Astrocyte of the cerebellum (primary cell): ENCODE measurements around the gene XRCC1.
A peak's percentile ranks its signal among the peaks of the same experiment; 100 is the strongest.

ENCODE experiments used
- DNase-seq: peaks from one replicate; pipeline ENCODE4 v3.0.0-alpha.2; 2011; ENCODE audit warnings: low read depth
- H3K4me3 ChIP-seq: 2 replicates; pipeline ENCODE4 v1.5.1; 2011; ENCODE audit warnings: mild to moderate bottlenecking, low read depth, low read length, moderate library complexity
- in situ Hi-C: cut with HindIII; loops from 2 replicates; pipeline ENCODE4 v1.10.0; 2017; ENCODE audit warnings: low sequenced_read_pairs
- TF ChIP-seq, protein P1 (sequence below): IDR thresholded peaks from 2 replicates; pipeline ENCODE4 v1.5.1; 2012; ENCODE audit warnings: low read length, low read depth, moderate library complexity, mild to moderate bottlenecking; ENCODE audit errors: missing control alignments

Gene XRCC1

DNA sequence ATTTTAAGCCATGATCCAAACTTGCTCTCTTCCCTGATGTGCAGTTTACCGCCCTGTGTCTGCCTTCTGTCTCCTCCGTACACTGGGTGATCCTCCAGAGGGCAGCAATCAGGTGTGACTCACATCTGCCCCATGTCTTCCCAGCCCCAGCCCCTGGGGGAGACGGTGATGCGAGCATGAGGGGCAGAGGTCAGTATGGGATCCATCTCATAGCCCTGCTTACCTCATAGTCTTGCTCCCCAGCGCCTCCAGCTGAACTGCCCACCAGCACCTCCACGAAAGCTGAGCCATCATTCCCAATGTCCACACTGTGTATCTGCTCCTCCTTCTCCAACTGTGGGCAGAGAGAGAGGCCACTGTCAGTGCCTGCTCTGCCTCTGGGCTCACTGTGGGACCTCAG lies 14.6 kb downstream of the XRCC1 start:
- H3K4me3 ChIP-seq: no peak overlapping the region
- in situ Hi-C loops: no loop called here

DNA sequence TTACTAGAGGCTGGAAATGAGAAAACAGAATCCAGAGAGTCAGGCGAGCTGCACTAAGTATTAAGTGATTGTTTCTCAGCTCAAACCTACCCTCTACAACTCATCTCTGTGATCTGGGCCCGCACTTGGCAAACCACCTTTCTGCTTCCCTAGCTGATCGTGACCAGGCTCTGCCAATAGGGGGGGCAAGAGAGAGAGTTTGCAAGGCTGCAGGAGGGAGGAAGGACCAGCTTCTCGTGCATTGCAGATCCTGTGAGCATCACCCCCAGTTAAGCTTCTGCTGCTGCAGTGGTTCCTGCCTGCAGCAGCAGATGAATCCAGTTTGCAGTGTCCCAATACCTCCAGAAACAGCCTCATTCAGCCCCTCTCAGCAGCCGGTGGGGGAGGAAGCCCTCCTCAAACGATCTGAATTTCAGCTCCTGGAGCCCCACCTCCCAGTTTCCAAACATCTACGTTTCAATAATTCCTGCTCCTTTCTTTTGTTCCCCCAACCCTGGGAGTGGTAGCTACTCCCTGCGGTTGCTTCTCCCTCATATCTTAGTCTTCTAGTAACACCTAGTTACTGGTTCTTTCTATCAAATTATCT lies 20.0 kb downstream of the XRCC1 start:
- in situ Hi-C loops: loop anchor here (5.0 kb wide), 1 partner anchor 42 kb away; the partner anchor contains the start of genes IRGQ and ZNF576
- no peak overlapping the region for H3K4me3 ChIP-seq
- TF ChIP-seq, protein P1, sequence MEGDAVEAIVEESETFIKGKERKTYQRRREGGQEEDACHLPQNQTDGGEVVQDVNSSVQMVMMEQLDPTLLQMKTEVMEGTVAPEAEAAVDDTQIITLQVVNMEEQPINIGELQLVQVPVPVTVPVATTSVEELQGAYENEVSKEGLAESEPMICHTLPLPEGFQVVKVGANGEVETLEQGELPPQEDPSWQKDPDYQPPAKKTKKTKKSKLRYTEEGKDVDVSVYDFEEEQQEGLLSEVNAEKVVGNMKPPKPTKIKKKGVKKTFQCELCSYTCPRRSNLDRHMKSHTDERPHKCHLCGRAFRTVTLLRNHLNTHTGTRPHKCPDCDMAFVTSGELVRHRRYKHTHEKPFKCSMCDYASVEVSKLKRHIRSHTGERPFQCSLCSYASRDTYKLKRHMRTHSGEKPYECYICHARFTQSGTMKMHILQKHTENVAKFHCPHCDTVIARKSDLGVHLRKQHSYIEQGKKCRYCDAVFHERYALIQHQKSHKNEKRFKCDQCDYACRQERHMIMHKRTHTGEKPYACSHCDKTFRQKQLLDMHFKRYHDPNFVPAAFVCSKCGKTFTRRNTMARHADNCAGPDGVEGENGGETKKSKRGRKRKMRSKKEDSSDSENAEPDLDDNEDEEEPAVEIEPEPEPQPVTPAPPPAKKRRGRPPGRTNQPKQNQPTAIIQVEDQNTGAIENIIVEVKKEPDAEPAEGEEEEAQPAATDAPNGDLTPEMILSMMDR: peak; percentile 95
- peak; percentile 63 for DNase-seq

More for the DNA sequence above, 14.6 kb downstream of the XRCC1 start:
- TF ChIP-seq, protein P1: no peak
- no peak for DNase-seq

DNA sequence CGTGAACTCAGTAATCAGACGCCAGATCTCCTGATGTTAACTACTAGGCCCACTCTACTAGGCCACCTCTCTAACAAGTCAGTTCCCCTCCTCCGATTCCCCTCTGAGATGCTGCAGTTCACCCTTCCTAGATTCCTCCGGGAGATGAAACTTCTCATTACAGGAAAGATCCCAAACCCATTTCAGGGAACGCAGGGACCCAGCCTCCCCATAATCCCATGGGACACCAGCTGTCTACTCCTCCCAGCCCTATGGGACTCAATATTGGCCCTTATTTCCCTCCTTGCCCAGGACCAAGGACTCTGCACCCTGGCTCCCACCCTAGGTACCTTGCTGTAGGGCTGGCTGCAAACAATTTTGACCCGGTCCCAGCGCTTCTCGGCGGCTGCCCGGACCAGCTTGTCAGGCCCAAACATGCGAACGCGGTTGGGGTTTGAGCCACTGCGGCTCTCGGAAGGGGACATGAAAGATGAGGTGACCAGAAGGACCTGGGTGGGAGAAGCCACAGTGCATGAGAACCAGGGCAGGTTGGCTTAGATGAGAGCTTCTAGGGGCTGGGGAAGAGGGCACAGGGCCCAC lies 20.9 kb downstream of the XRCC1 start:
- H3K4me3 ChIP-seq: no peak overlapping the region
- TF ChIP-seq, protein P1: no peak
- no peak for DNase-seq
- in situ Hi-C loops: no loop called here

DNA sequence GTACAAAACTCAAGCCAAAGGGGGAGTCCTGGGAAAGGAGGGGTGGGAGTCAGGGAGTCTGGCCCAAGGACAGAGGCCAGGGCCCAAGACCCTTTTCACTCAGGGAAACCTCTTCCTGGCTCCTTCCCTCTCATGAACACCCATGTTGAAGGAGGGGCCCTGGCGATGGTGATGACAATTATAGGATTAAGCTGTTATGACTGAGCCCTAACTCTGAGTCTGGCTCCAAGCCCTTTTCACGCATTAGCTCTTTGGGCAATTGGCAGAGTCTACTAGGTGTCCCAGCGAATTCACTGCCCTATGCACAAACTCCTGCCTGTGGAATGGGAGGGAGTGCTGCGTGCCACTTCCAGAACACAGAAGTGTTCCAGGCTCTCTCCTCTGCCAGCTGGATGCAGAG lies 21.7 kb downstream of the XRCC1 start:
- TF ChIP-seq, protein P1: no peak
- DNase-seq: no peak
- H3K4me3 ChIP-seq: no peak overlapping the region
- in situ Hi-C loops: no loop called here

DNA sequence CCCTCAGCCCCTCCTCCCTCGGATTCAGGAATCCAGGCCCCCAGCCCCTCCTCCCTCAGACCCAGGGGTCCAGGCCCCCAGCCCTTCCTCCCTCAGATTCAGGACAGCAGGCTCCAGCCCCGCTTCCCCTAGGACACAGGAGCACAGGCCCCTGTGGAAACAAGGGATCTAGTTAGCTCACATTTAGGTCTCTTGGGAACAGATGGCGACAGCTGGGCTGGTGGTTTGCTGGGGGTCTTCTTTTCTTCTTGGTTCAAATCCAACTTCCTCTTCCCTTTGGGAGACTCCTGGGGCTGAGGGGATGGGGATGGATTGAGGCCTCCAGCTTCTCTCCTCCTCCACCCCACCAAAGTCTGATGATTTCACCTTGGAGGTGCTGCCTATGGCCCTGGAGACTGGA lies 22.7 kb downstream of the XRCC1 start:
- DNase-seq: no peak
- in situ Hi-C loops: no loop called here

DNA sequence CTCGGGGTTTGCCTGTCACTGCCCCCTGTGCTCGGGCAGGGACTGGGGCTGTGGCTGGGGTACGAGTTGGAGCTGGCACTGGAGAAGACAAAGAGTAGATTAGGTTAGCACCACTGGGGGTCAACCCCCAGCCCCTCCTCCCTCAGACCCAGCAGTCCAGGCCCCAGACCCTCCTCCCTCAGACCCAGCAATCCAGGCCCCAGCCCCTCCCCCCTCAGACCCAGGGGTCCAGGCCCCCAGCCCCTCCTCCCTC lies 23.2 kb downstream of the XRCC1 start:
- no peak overlapping the region for H3K4me3 ChIP-seq
- TF ChIP-seq, protein P1: no peak
- in situ Hi-C loops: no loop called here
- no peak for DNase-seq

More for the DNA sequence above, 22.7 kb downstream of the XRCC1 start:
- no peak overlapping the region for H3K4me3 ChIP-seq
- TF ChIP-seq, protein P1: no peak
